ENCODE results near the gene MAN1A2.
"Not testable (repeated sequence)": the region's sequence is repeated elsewhere in the genome, so short reads cannot be mapped to it uniquely, and the experiment has no call there.

MAN1A2 gene

DNA sequence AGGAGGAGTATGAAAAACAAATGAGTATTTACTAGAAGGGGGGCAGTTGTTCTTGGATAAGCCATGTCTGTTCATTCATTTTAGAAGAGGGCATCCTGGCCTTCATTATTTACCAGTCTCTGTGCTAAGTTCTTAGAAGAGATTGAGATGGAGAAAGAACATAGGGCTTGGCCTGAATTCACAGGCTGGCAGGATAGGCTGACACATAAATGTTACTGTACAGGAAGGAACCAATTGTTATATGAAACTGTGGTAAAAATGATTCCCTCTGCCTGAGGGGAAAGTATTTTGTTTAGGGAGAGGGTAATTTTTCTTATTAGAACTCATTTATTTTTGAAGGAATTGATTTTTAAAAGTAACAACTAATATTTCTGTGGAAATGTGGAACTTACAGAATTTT lies 99.5 kb downstream of the MAN1A2 start:
- Histone ChIP-seq H3K27me3 (ENCODE audit: low read depth, low read length) (no peaks in the 10 kb centered on the region), H3K27ac (ENCODE audit: low read length) (no peak overlapping the region), H3K9me3 (ENCODE audit: control insufficient read depth in 1 of 2, low read length in 2 of 2) (no peaks in the 10 kb centered on the region), H3K36me3 (ENCODE audit: control insufficient read depth in 1 of 2, insufficient read depth in 2 of 2, low read length in 2 of 2) (peaks cover 4 to 5% of the 10 kb centered on the region in 2 donors), H3K4me3 (ENCODE audit: low read depth in 1 of 2, low read length in 2 of 2) (no peak overlapping the region), H3K4me1 (ENCODE audit: control insufficient read depth in 1 of 2, insufficient read depth in 2 of 2, low read length in 2 of 2) (no peaks in the 10 kb centered on the region)

DNA sequence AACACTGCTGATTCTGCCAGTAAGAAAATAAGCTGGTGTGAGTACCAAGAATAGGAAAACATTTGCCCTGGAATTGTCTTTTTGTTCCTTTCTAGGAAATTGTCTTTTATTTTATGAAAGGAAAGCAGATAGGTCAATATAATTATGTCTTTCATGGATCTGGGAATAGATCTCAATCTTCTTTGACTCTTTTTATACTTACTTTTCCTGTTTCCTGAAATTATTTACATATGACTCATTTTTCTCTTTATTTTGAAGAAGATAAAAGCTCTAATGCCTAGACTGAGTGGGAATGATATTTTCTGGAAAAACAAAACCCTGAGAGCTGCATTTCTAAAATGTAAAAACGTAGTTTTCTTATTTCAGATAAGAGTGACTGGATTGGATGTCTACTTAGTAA lies 100.1 kb downstream of the MAN1A2 start:
- Histone ChIP-seq H3K27ac (ENCODE audit: low read length) (no peak overlapping the region), H3K4me3 (ENCODE audit: low read depth in 1 of 2, low read length in 2 of 2) (no peak overlapping the region), H3K9me3 (ENCODE audit: control insufficient read depth in 1 of 2, low read length in 2 of 2) (no peaks in the 10 kb centered on the region), H3K36me3 (ENCODE audit: control insufficient read depth in 1 of 2, insufficient read depth in 2 of 2, low read length in 2 of 2) (peaks cover 4 to 5% of the 10 kb centered on the region in 2 donors), H3K27me3 (ENCODE audit: low read depth, low read length) (no peaks in the 10 kb centered on the region), H3K4me1 (ENCODE audit: control insufficient read depth in 1 of 2, insufficient read depth in 2 of 2, low read length in 2 of 2) (no peaks in the 10 kb centered on the region)

DNA sequence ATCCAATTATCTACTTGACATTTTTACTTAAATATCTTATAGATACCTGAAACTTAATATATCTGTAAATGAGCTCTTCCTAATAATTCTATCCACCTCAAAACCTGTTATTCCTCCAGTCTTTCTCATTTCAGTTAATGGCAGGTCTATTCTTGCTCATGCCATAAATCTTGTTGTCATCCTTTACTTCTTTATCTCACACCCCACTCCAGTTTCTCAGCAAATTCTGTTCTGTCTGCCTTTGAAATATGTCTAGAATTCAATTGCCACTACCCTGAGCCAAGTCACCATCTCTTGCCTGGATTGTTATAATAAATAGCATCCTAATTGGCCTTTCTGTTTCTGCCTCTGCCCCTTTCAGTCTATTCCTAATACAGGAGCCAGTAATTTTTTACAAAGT lies 105.8 kb downstream of the MAN1A2 start:
- H3K4me3 ChIP-seq (ENCODE audit: low read depth in 1 of 2, low read length in 2 of 2): no peak overlapping the region
- H3K4me1 ChIP-seq (ENCODE audit: control insufficient read depth in 1 of 2, insufficient read depth in 2 of 2, low read length in 2 of 2): no peaks in the 10 kb centered on the region
- H3K27me3 ChIP-seq (ENCODE audit: low read depth, low read length): no peaks in the 10 kb centered on the region
- H3K36me3 ChIP-seq (ENCODE audit: control insufficient read depth in 1 of 2, insufficient read depth in 2 of 2, low read length in 2 of 2): peaks cover 0 to 5% of the 10 kb centered on the region in 2 donors
- H3K9me3 ChIP-seq (ENCODE audit: control insufficient read depth in 1 of 2, low read length in 2 of 2): no peaks in the 10 kb centered on the region
- H3K27ac ChIP-seq (ENCODE audit: low read length): no peak overlapping the region

DNA sequence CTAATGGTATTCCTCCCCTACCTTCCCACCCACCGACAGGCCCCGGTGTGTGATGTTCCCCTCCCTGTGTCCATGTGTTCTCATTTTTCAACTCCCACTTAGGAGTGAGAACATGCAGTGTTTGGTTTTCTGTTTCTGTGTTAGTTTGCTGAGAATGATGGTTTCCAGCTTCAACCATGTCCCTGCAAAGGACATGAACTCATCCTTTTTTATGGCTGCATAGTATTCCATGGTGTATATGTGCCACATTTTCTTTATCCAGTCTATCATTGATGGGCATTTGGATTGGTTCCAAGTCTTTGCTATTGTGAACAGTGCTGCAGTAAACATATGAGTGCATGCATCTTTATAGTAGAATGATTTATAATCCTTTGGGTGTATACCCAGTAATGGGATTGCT lies 108.2 kb downstream of the MAN1A2 start:
- not testable (repeated sequence) for H3K4me1 ChIP-seq (ENCODE audit: control insufficient read depth in 1 of 2, insufficient read depth in 2 of 2, low read length in 2 of 2); H3K36me3 ChIP-seq (ENCODE audit: control insufficient read depth in 1 of 2, insufficient read depth in 2 of 2, low read length in 2 of 2); H3K9me3 ChIP-seq (ENCODE audit: control insufficient read depth in 1 of 2, low read length in 2 of 2); H3K4me3 ChIP-seq (ENCODE audit: low read depth in 1 of 2, low read length in 2 of 2); H3K27ac ChIP-seq (ENCODE audit: low read length); H3K27me3 ChIP-seq (ENCODE audit: low read depth, low read length)

DNA sequence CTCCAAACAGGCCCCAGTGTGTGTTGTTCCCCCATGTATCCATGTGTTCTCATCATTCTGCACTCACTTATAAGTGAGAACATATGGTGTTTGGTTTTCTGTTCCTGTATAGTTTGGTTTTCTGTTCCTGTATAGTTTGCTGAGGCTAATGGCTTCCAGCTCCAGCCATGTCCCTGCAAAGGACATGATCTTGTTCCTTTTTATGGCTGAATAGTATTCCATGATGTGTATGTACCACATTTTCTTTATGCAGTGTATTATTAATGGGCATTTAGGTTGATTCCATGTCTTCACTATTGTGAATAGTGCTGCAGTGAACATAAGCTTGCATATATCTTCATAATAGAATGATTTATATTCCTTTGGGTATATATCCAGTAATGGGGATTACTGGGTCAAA lies 111.8 kb downstream of the MAN1A2 start:
- H3K36me3 ChIP-seq (ENCODE audit: control insufficient read depth in 1 of 2, insufficient read depth in 2 of 2, low read length in 2 of 2): no peaks in the 10 kb centered on the region
- no peak overlapping the region for H3K27ac ChIP-seq (ENCODE audit: low read length)
- H3K9me3 ChIP-seq (ENCODE audit: control insufficient read depth in 1 of 2, low read length in 2 of 2): no peaks in the 10 kb centered on the region
- H3K4me3 ChIP-seq (ENCODE audit: low read depth in 1 of 2, low read length in 2 of 2): no peak overlapping the region
- H3K27me3 ChIP-seq (ENCODE audit: low read depth, low read length): no peaks in the 10 kb centered on the region
- H3K4me1 ChIP-seq (ENCODE audit: control insufficient read depth in 1 of 2, insufficient read depth in 2 of 2, low read length in 2 of 2): no peaks in the 10 kb centered on the region

DNA sequence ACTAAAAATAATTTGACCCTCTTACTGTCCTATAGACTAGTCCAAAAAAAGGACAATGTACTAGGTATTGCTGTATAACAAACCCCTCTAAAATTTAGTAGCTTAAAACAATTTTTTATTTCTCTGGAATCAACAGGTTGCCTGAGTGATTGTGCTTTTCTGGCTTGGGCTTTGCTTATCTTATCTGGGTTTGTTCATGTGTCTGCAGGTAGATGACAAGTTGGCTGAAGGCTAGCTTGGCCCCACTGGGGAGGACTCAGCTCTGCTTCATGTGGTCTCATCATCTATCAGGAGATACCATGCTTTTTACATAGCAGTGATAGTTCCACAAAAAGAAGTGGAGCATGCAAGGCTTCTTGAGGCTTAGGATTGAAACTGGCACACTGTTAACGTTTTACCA lies 114.2 kb downstream of the MAN1A2 start:
- H3K4me1 ChIP-seq (ENCODE audit: control insufficient read depth in 1 of 2, insufficient read depth in 2 of 2, low read length in 2 of 2): no peaks in the 10 kb centered on the region
- no peak overlapping the region for H3K27ac ChIP-seq (ENCODE audit: low read length)
- H3K27me3 ChIP-seq (ENCODE audit: low read depth, low read length): no peaks in the 10 kb centered on the region
- H3K36me3 ChIP-seq (ENCODE audit: control insufficient read depth in 1 of 2, insufficient read depth in 2 of 2, low read length in 2 of 2): no peaks in the 10 kb centered on the region
- no peak overlapping the region for H3K4me3 ChIP-seq (ENCODE audit: low read depth in 1 of 2, low read length in 2 of 2)
- H3K9me3 ChIP-seq (ENCODE audit: control insufficient read depth in 1 of 2, low read length in 2 of 2): no peaks in the 10 kb centered on the region

DNA sequence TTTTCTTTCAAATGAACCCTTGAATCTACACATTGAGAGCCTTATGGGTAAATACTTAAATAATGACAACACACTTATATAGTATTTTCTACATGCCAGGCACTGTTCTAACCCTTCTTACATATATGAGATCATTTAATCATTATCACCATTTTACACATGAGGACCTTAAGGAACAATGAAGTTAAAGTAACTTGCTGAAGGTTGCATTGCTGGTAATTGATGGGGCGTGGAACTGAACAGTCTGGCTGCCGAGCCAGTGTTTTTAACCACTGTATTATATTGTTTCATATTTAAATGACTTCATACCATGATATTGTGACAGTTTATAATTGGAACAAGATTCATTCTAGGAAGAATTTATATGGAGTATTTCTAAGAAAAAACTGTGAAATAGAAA lies 126.7 kb downstream of the MAN1A2 start:
- H3K27me3 ChIP-seq (ENCODE audit: low read depth, low read length): no peaks in the 10 kb centered on the region
- H3K4me3 ChIP-seq (ENCODE audit: low read depth in 1 of 2, low read length in 2 of 2): no peak overlapping the region
- H3K4me1 ChIP-seq (ENCODE audit: control insufficient read depth in 1 of 2, insufficient read depth in 2 of 2, low read length in 2 of 2): no peaks in the 10 kb centered on the region
- H3K27ac ChIP-seq (ENCODE audit: low read length): no peak overlapping the region
- H3K36me3 ChIP-seq (ENCODE audit: control insufficient read depth in 1 of 2, insufficient read depth in 2 of 2, low read length in 2 of 2): peaks cover 0 to 10% of the 10 kb centered on the region in 2 donors
- H3K9me3 ChIP-seq (ENCODE audit: control insufficient read depth in 1 of 2, low read length in 2 of 2): no peaks in the 10 kb centered on the region

DNA sequence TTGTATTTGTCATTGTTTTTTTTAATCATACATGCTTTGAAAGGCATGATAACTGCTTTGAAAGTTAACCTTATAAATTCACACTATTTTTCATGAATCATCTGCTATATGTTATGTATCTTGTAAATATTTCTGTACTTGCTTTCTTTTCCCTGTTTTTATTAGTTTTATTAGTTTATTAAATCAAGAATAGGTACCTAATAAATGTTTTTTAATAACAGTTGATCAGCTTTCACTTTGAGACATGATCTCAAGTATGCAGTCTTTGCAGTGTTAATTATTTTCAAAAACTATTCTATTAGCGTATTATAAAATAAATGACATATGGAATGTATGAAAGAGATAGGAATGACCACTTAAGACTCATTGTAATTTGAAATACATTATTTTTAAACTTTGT lies 127.8 kb downstream of the MAN1A2 start:
- H3K4me3 ChIP-seq (ENCODE audit: low read depth in 1 of 2, low read length in 2 of 2): no peak overlapping the region
- H3K9me3 ChIP-seq (ENCODE audit: control insufficient read depth in 1 of 2, low read length in 2 of 2): no peaks in the 10 kb centered on the region
- peaks cover 0 to 13% of the 10 kb centered on the region in 2 donors for H3K36me3 ChIP-seq (ENCODE audit: control insufficient read depth in 1 of 2, insufficient read depth in 2 of 2, low read length in 2 of 2)
- no peaks in the 10 kb centered on the region for H3K4me1 ChIP-seq (ENCODE audit: control insufficient read depth in 1 of 2, insufficient read depth in 2 of 2, low read length in 2 of 2)
- no peak overlapping the region for H3K27ac ChIP-seq (ENCODE audit: low read length)
- no peaks in the 10 kb centered on the region for H3K27me3 ChIP-seq (ENCODE audit: low read depth, low read length)

DNA sequence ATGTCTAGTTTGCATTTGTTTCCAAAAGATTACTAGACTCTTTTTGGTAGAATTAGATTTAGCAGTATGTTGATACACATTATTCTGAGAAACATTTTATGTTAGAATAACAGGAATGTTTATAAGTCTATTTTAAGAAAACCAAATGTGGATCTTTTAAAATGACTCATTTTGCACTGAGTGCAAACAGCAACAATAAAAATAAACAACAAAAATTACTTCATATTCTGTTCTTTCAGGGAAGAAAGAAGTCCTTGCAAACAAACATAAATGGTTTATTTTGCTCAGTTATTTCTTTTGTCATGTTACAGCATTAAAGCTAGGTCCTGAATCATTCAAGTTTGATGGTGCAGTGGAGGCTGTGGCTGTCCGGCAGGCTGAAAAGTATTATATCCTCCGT lies 131.8 kb downstream of the MAN1A2 start:
- Histone ChIP-seq H3K4me1 (ENCODE audit: control insufficient read depth in 1 of 2, insufficient read depth in 2 of 2, low read length in 2 of 2) (no peaks in the 10 kb centered on the region), H3K4me3 (ENCODE audit: low read depth in 1 of 2, low read length in 2 of 2) (no peak overlapping the region), H3K36me3 (ENCODE audit: control insufficient read depth in 1 of 2, insufficient read depth in 2 of 2, low read length in 2 of 2) (peaks cover 5 to 15% of the 10 kb centered on the region in 2 donors)

DNA sequence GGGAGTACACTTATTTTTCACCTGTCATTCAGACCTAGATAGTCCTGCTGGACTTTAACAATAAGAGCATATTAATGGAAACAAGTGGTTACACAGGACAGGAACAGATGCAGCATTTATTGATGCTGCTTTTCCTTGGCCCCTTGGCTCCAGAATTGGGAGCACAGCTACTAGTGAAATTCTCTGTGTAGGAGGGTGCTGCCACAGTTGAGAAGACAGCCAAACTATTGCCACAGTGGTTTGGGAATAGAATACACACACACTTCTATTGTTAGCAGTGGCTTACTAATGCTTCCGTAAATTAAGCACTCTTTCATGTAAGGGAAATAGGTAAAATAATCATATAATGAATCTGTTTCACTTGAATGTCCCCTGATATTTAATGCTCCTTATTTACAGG lies 133.3 kb downstream of the MAN1A2 start:
- H3K36me3 ChIP-seq (ENCODE audit: control insufficient read depth in 1 of 2, insufficient read depth in 2 of 2, low read length in 2 of 2): peaks cover 5 to 17% of the 10 kb centered on the region in 2 donors
- no peak overlapping the region for H3K27ac ChIP-seq (ENCODE audit: low read length)

More for the DNA sequence above, 131.8 kb downstream of the MAN1A2 start:
- no peaks in the 10 kb centered on the region for H3K9me3 ChIP-seq (ENCODE audit: control insufficient read depth in 1 of 2, low read length in 2 of 2)
- no peak overlapping the region for H3K27ac ChIP-seq (ENCODE audit: low read length)
- H3K27me3 ChIP-seq (ENCODE audit: low read depth, low read length): no peaks in the 10 kb centered on the region

DNA sequence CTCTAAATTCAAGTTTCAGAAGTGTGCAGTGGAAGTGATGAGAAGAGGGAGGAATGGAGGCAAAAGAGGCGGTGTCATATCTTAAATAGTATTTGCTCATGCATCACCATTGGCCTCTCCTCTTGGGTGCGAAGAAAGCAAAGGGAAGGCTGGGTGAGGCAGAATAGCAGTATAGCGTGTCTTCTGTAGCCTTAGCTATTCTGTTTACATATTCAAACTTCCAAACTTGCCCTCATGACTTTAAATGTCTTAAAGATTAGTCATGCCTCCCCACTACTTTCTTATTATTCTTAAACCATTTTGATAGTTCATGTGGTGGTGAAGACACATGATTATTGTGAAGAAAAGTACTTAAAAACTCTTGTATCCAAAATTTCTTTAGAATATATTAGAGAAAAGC lies 134.0 kb downstream of the MAN1A2 start:
- Histone ChIP-seq H3K27me3 (ENCODE audit: low read depth, low read length) (no peaks in the 10 kb centered on the region), H3K4me1 (ENCODE audit: control insufficient read depth in 1 of 2, insufficient read depth in 2 of 2, low read length in 2 of 2) (no peaks in the 10 kb centered on the region), H3K4me3 (ENCODE audit: low read depth in 1 of 2, low read length in 2 of 2) (no peak overlapping the region), H3K36me3 (ENCODE audit: control insufficient read depth in 1 of 2, insufficient read depth in 2 of 2, low read length in 2 of 2) (peaks cover 5 to 17% of the 10 kb centered on the region in 2 donors), H3K9me3 (ENCODE audit: control insufficient read depth in 1 of 2, low read length in 2 of 2) (no peaks in the 10 kb centered on the region), H3K27ac (ENCODE audit: low read length) (no peak overlapping the region)

More for the DNA sequence above, 133.3 kb downstream of the MAN1A2 start:
- H3K4me1 ChIP-seq (ENCODE audit: control insufficient read depth in 1 of 2, insufficient read depth in 2 of 2, low read length in 2 of 2): no peaks in the 10 kb centered on the region
- H3K9me3 ChIP-seq (ENCODE audit: control insufficient read depth in 1 of 2, low read length in 2 of 2): no peaks in the 10 kb centered on the region
- no peak overlapping the region for H3K4me3 ChIP-seq (ENCODE audit: low read depth in 1 of 2, low read length in 2 of 2)
- H3K27me3 ChIP-seq (ENCODE audit: low read depth, low read length): no peaks in the 10 kb centered on the region

DNA sequence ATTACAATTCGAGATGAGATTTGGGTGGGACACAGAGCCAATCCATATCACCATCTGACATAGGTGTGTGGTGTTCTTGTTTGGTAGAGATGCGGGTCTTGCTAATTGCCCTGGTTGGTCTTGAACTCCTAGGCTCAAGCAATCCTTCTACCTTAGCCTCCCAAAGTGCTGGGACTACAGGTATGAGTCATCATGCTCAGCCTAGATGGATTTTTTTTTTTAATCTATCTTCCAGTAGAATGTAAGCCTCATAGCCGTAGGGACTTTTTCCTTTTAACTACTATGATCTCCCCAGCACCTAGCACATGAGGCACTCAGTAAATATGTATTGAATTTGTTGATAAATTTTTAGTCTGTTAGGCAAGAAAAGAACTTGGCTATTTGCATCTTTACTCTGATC lies 144.0 kb downstream of the MAN1A2 start:
- H3K27ac ChIP-seq (ENCODE audit: low read length): no peak overlapping the region
- no peak overlapping the region for H3K4me3 ChIP-seq (ENCODE audit: low read depth in 1 of 2, low read length in 2 of 2)
- H3K36me3 ChIP-seq (ENCODE audit: control insufficient read depth in 1 of 2, insufficient read depth in 2 of 2, low read length in 2 of 2): peaks cover 8 to 10% of the 10 kb centered on the region in 2 donors
- H3K9me3 ChIP-seq (ENCODE audit: control insufficient read depth in 1 of 2, low read length in 2 of 2): no peaks in the 10 kb centered on the region
- H3K27me3 ChIP-seq (ENCODE audit: low read depth, low read length): no peaks in the 10 kb centered on the region
- no peaks in the 10 kb centered on the region for H3K4me1 ChIP-seq (ENCODE audit: control insufficient read depth in 1 of 2, insufficient read depth in 2 of 2, low read length in 2 of 2)
